ENCODE measurements around the gene FCRL6.

GRCh38 chr1:159786465-159786864 is 15.7 kb upstream of the FCRL6 start:
- TF ChIP-seq CTCF (conservative IDR thresholded peaks at IDR 0.05 in 1 of 2, IDR thresholded peaks at IDR 0.05 in 1 of 2; ENCODE audit: extremely low read depth in 1 of 2, insufficient read depth in 1 of 2, low read depth in 1 of 2, low read length in 2 of 2): no peak
- no peak for TF ChIP-seq EZH2 (IDR thresholded peaks at IDR 0.05; ENCODE audit: borderline replicate concordance, low read length)
